Spleen (tissue), 7 donors: ENCODE results near the gene MYO1D.

Experiments
- POLR2A ChIP-seq, 3 donors: fragments of 450-650 bp; IDR thresholded peaks; one replicate each; pipeline ENCODE4 v1.5.1; 2017; ENCODE audit warnings: antibody characterized with exemption in 3 of 3, mild to moderate bottlenecking in 1 of 3
- POLR2AphosphoS5 ChIP-seq, 3 donors: sonication (generic); formaldehyde crosslinking; IDR thresholded peaks; one replicate each; pipeline ENCODE4 v1.5.1; 2017; ENCODE audit warnings: antibody characterized with exemption in 3 of 3
- TF ChIP-seq, protein P1 (sequence below), 11 experiments: fragments of 200-600 bp in 7 of 11; fragments of 450-650 bp in 4 of 11; sonication (generic) in 4 of 11; IDR thresholded peaks in 8 of 11; conservative IDR thresholded peaks in 3 of 11; 1 replicate in 7 of 11; 2 replicates in 4 of 11; pipeline versions ENCODE4 v1.4.0 to v1.8.0; 2016 to 2021; ENCODE audit warnings: antibody characterized with exemption in 11 of 11, inconsistent platforms in 4 of 11, mild to moderate bottlenecking in 1 of 11
- donor health status: DM: no; HTN: no; CAD: no; lungs with moderate emphysema.
- donor health status: DM: no; HTN: no; CAD: no.
- donor health status: DM: no; HTN: no; CAD: no.

DNA sequence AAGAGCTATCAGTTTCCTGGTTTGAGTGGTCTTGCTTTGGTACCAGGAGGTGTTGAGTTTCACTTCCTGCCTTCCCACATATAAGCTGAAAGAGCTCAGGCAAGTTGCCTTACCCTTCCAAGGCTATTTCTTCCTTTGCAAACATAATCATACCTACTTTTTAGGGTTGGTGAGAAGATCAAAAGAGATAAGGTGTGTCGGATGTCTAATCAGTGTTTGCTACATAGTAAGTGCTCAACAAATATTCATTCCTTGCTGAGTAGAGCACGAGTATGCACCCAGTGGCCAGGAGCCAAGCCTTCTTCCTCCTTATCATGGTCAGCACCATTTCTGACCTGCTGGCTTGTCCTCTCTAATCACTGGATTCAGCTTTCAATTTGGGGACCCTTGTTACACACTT is 38.3 kb upstream of the MYO1D start:
- TF ChIP-seq POLR2A (IDR thresholded peaks at IDR 0.05) (no peak), POLR2AphosphoS5 (IDR thresholded peaks at IDR 0.05) (no peak)
- TF ChIP-seq, protein P1, sequence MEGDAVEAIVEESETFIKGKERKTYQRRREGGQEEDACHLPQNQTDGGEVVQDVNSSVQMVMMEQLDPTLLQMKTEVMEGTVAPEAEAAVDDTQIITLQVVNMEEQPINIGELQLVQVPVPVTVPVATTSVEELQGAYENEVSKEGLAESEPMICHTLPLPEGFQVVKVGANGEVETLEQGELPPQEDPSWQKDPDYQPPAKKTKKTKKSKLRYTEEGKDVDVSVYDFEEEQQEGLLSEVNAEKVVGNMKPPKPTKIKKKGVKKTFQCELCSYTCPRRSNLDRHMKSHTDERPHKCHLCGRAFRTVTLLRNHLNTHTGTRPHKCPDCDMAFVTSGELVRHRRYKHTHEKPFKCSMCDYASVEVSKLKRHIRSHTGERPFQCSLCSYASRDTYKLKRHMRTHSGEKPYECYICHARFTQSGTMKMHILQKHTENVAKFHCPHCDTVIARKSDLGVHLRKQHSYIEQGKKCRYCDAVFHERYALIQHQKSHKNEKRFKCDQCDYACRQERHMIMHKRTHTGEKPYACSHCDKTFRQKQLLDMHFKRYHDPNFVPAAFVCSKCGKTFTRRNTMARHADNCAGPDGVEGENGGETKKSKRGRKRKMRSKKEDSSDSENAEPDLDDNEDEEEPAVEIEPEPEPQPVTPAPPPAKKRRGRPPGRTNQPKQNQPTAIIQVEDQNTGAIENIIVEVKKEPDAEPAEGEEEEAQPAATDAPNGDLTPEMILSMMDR (IDR thresholded peaks at IDR 0.05 in 8 of 11, conservative IDR thresholded peaks at IDR 0.05 in 3 of 11): no peak
